Gastroesophageal sphincter (tissue), 4 donors: Measurements from ENCODE around the gene ARHGAP30. TPM values are rescaled to one million over a fixed set of nuclear protein-coding genes. Genes with fewer than 3 reads are reported as not detected.

Experiments used
- ATAC-seq: fragments of 150-250 bp; one replicate; pipeline ENCODE4 v1.9.1; 2016; ENCODE audit warnings: mild to moderate bottlenecking, moderate library complexity
- H3K27ac ChIP-seq, 4 donors: fragments of 200-600 bp; sonication (generic) in 3 of 4; 1 replicate in 3 of 4; 2 replicates in 1 of 4; pipeline ENCODE4 v1.5.1; 2016 to 2019
- H3K27me3 ChIP-seq: fragments of 200-600 bp; sonication (generic); one replicate; pipeline ENCODE4 v1.5.1; 2019
- H3K36me3 ChIP-seq, 2 donors: fragments of 200-600 bp; sonication (generic); one replicate each; pipeline ENCODE4 v1.5.1; 2019; ENCODE audit warnings: control low read depth in 1 of 2
- H3K4me1 ChIP-seq, 3 donors: fragments of 200-600 bp; sonication (generic); 1 replicate in 2 of 3; 2 replicates in 1 of 3; pipeline ENCODE4 v1.5.1; 2016 to 2019; ENCODE audit warnings: control low read depth in 2 of 3
- H3K4me3 ChIP-seq, 2 donors: fragments of 200-600 bp; sonication (generic); one replicate each; pipeline ENCODE4 v1.5.1; 2019; ENCODE audit warnings: mild to moderate bottlenecking in 1 of 2, moderate library complexity in 1 of 2
- H3K9me3 ChIP-seq, 3 donors: fragments of 200-600 bp; sonication (generic); one replicate each; pipeline ENCODE4 v1.5.1; 2017 to 2019; ENCODE audit warnings: control low read depth in 2 of 3
- EP300 ChIP-seq: sonication (generic); formaldehyde crosslinking; IDR thresholded peaks from one replicate; pipeline ENCODE4 v1.6.1; 2017; ENCODE audit warnings: antibody characterized with exemption, mild to moderate bottlenecking
- POLR2A ChIP-seq, 2 donors: fragments of 450-650 bp; IDR thresholded peaks; one replicate each; pipeline ENCODE4 v1.6.1; 2017; ENCODE audit warnings: antibody characterized with exemption in 2 of 2, mild to moderate bottlenecking in 2 of 2, moderate library complexity in 1 of 2
- POLR2AphosphoS5 ChIP-seq: sonication (generic); formaldehyde crosslinking; IDR thresholded peaks from one replicate; pipeline ENCODE4 v1.6.1; 2017; ENCODE audit warnings: antibody characterized with exemption
- WGBS, 2 donors: methylation state at CpG; one replicate each; pipeline ENCODE4 v1.1.5; 2018; ENCODE audit warnings: low coverage in 1 of 2; 5-methylcytosine and 5-hydroxymethylcytosine counted together
- total RNA-seq, 4 donors: library from RNA; depleted of rRNA; stranded (reverse); fragments of >200 nt; gene quantifications; one replicate each; pipeline ENCODE4 v1.1.0, GENCODE V29; 2016
- TF ChIP-seq, protein P1 (sequence below), 4 experiments: fragments of 200-600 bp in 2 of 4; fragments of 450-650 bp in 2 of 4; sonication (generic) in 1 of 4; IDR thresholded peaks; one replicate each; pipeline ENCODE4 v1.5.1; 2017 to 2019; ENCODE audit warnings: antibody characterized with exemption in 4 of 4, mild to moderate bottlenecking in 2 of 4, moderate library complexity in 2 of 4

ARHGAP30 gene
- total RNA-seq, 4 donors from 2014 or later: 1.9 to 11.6 (median 4.4) TPM

DNA sequence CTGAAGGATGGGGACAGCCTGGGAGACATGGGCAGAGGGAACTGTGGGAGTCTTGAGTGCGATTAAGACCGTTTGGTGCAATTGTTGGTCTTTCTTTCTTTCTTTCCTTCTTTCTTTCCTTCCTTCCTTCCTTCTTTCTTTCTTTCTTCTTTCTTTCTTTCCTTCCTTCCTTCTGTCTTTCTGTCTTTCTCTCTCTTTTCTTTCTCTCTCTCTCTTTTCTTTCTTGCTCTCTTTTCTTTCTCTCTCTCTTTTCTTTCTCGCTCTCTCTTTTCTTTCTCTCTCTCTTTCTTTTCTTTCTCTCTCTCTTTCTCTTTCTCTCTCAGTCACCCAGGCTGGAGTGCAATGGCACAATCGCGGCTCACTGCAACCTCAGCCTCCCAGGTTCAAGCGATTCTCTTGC, 25.5 kb upstream of the ARHGAP30 start:
- TF ChIP-seq POLR2A (IDR thresholded peaks at IDR 0.05) (no peak), POLR2AphosphoS5 (no peak), EP300 (no peak)
- TF ChIP-seq, protein P1, sequence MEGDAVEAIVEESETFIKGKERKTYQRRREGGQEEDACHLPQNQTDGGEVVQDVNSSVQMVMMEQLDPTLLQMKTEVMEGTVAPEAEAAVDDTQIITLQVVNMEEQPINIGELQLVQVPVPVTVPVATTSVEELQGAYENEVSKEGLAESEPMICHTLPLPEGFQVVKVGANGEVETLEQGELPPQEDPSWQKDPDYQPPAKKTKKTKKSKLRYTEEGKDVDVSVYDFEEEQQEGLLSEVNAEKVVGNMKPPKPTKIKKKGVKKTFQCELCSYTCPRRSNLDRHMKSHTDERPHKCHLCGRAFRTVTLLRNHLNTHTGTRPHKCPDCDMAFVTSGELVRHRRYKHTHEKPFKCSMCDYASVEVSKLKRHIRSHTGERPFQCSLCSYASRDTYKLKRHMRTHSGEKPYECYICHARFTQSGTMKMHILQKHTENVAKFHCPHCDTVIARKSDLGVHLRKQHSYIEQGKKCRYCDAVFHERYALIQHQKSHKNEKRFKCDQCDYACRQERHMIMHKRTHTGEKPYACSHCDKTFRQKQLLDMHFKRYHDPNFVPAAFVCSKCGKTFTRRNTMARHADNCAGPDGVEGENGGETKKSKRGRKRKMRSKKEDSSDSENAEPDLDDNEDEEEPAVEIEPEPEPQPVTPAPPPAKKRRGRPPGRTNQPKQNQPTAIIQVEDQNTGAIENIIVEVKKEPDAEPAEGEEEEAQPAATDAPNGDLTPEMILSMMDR (IDR thresholded peaks at IDR 0.05): no peak
- ATAC-seq: no peak
- Histone ChIP-seq H3K36me3 (peaks cover 0 to 10% of the 10 kb centered on the region in 2 donors), H3K27me3 (no peaks in the 10 kb centered on the region), H3K4me3 (no peak overlapping the region), H3K9me3 (no peaks in the 10 kb centered on the region), H3K4me1 (peaks cover 0 to 27% (median 14%) of the 10 kb centered on the region in 3 donors), H3K27ac (no peak overlapping the region)
- WGBS, 2 donors: 86 to 89% methylated on average over 5 of the region's 6 CpGs

DNA sequence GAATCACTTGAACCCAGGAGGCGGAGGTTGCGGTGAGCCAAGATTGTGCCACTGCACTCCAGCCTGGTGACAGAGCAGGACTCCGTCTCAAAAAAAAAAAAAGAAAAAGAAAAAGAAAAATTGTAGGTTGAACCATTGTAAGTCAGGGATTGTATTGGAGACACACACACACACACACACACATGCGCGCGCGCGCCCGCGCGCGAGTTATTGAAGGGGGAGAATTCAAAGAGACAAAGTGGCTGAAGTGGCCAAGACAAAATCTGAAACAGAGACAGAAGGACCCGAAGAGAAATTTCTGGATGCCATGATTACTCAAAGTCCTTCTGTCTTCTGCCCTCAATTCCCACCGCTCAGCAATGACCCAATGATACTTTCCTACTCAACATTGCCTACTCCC, 24.8 kb upstream of the ARHGAP30 start:
- Histone ChIP-seq H3K36me3 (peaks cover 0 to 2% of the 10 kb centered on the region in 2 donors), H3K27ac (no peak overlapping the region), H3K9me3 (no peaks in the 10 kb centered on the region), H3K27me3 (peaks cover 3% of the 10 kb centered on the region), H3K4me3 (no peak overlapping the region), H3K4me1 (peaks cover 0 to 24% (median 14%) of the 10 kb centered on the region in 3 donors)
- WGBS, 2 donors: 94 to 99% methylated on average over 11 of the region's 14 CpGs
- TF ChIP-seq POLR2AphosphoS5 (no peak), EP300 (no peak), POLR2A (IDR thresholded peaks at IDR 0.05) (no peak)
- TF ChIP-seq, protein P1 (IDR thresholded peaks at IDR 0.05): no peak
- ATAC-seq: no peak

DNA sequence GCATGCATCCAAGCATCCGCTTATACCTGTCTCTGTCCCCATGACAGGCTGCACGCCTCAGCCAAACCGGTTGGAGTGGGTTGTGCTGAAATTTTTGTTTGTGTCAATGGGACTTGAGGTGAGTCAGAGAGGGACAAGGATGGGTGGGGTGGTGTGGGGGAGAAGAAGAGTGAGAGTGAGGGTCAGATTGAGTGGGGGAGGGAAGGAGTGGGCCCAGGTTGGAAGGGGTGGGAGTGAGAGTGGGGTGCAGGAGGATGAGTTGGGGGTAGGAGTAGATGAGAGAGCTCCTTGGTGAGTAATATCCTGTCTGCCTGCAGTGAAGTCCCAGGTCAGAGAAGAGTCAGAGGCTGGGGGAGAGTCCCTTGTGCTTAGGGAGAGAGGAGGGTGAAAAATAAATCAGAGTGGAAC, 22.9 kb upstream of the ARHGAP30 start:
- no peak overlapping the region for H3K4me3 ChIP-seq
- no peak for ATAC-seq
- H3K36me3 ChIP-seq: no peaks in the 10 kb centered on the region
- TF ChIP-seq, protein P1 (IDR thresholded peaks at IDR 0.05): no peak
- 86 to 90% methylated on average over 3 of the region's 3 CpGs for WGBS, 2 donors
- peaks cover 0 to 8% (median 8%) of the 10 kb centered on the region in 3 donors for H3K4me1 ChIP-seq
- H3K27me3 ChIP-seq: peaks cover 6% of the 10 kb centered on the region
- H3K27ac ChIP-seq: no peak overlapping the region
- no peaks in the 10 kb centered on the region for H3K9me3 ChIP-seq

DNA sequence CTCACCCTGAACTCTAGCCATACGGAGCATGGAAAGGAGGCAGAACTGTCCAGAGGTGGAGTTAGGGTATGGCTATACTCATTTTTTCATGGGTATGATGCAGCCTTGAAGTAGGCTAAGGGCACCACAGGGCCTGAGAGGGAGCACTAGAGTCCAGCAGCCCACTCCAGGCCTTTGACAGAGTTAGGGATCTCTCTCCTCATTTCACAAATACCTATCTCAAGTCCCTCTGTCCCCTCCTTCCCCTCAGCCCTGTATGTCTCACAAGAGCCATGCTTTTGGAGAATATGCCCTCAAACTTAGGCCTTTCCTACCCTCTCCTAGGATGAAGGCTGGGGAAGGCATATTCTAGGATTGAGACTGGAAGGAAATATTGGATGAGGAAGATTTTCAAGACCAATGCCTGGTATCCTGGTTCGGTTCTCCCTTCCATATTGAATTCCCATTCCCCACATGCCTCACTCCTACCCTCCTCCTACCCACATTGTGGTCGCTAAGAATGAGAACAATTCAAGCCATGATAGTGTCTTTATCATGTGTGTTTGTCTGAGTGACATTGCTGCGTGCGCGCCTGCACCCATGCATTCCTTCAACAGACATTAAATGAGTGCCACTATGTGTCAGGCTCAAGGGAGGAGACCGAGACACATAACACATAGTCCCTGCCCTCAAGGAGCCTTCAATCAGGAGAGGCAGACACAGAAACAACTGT, 22.3 kb upstream of the ARHGAP30 start:
- H3K27me3 ChIP-seq: peaks cover 6% of the 10 kb centered on the region
- no peaks in the 10 kb centered on the region for H3K36me3 ChIP-seq
- TF ChIP-seq, protein P1 (IDR thresholded peaks at IDR 0.05): no peak
- TF ChIP-seq POLR2AphosphoS5 (no peak), POLR2A (IDR thresholded peaks at IDR 0.05) (no peak), EP300 (no peak)
- ATAC-seq: no peak
- H3K27ac ChIP-seq: no peak overlapping the region
- H3K9me3 ChIP-seq: no peaks in the 10 kb centered on the region
- H3K4me3 ChIP-seq: no peak overlapping the region
- WGBS, 2 donors: 78 to 100% methylated on average over 2 to 3 of the region's 7 CpGs
- peaks cover 0 to 3% (median 2%) of the 10 kb centered on the region in 3 donors for H3K4me1 ChIP-seq

DNA sequence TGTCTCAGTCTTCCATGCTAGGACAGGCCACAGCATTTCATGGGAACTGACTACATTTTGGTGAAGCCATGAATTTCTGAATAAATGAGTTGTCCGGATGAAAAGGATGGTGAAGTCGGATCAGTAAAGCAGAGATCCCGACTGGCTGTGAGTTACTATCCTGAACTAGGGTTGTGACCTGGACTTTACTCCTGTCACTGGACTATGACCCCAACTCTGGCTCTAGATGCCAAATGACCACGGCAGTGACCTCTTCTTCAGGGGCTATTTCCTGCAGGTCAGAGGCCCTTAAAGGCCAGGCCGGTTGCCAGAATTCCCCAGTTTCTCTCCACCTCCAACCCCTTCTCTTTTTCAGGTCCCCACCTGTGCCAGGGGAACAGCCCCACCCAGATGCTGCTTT, 21.4 kb upstream of the ARHGAP30 start:
- ATAC-seq: no peak
- no peaks in the 10 kb centered on the region for H3K36me3 ChIP-seq
- H3K27ac ChIP-seq: no peak overlapping the region
- TF ChIP-seq, protein P1 (IDR thresholded peaks at IDR 0.05): no peak
- TF ChIP-seq POLR2AphosphoS5 (no peak), POLR2A (IDR thresholded peaks at IDR 0.05) (no peak), EP300 (no peak)
- H3K4me1 ChIP-seq: no peaks in the 10 kb centered on the region
- H3K9me3 ChIP-seq: no peaks in the 10 kb centered on the region
- 67 to 80% methylated on average over 1 to 2 of the region's 5 CpGs for WGBS, 2 donors
- no peak overlapping the region for H3K4me3 ChIP-seq
- H3K27me3 ChIP-seq: peaks cover 6% of the 10 kb centered on the region
